Mesenchymal stem cell (in vitro differentiated cells and primary cell): ENCODE measurements around the gene PDGFRA.

Source experiments
- DNase-seq: peaks from one replicate; pipeline ENCODE4 v3.0.0-alpha.2; 2013
- H2AFZ ChIP-seq: one replicate; pipeline ENCODE4 v1.6.1; 2013; ENCODE audit warnings: low read depth, mild to moderate bottlenecking, control low read depth, inconsistent platforms, low read length, moderate library complexity
- H2AK5ac ChIP-seq: 2 replicates; pipeline ENCODE4 v1.6.1; 2013; ENCODE audit warnings: low read length, moderate library complexity, mild to moderate bottlenecking, inconsistent platforms; ENCODE audit not compliant: severe bottlenecking
- H2BK120ac ChIP-seq: one replicate; pipeline ENCODE4 v1.6.1; 2013; ENCODE audit warnings: low read depth, mild to moderate bottlenecking, inconsistent platforms, low read length, moderate library complexity
- H2BK12ac ChIP-seq, 2 experiments: one replicate each; pipeline ENCODE4 v1.6.1; 2013; ENCODE audit warnings: inconsistent platforms in 2 of 2, low read length in 2 of 2, mild to moderate bottlenecking in 2 of 2, moderate library complexity in 2 of 2, control low read depth in 1 of 2
- H2BK15ac ChIP-seq: one replicate; pipeline ENCODE4 v1.6.1; 2013; ENCODE audit warnings: mild to moderate bottlenecking, low read depth, inconsistent platforms; ENCODE audit not compliant: poor library complexity, severe bottlenecking
- H2BK5ac ChIP-seq: 2 replicates; pipeline ENCODE4 v1.6.1; 2013; ENCODE audit warnings: low read depth, mild to moderate bottlenecking, low read length, control low read depth, inconsistent platforms; ENCODE audit not compliant: poor library complexity, severe bottlenecking
- H3K14ac ChIP-seq, 2 experiments: one replicate each; pipeline ENCODE4 v1.6.1; 2013; ENCODE audit warnings: inconsistent platforms in 2 of 2, low read length in 2 of 2, control low read depth in 1 of 2, mild to moderate bottlenecking in 1 of 2, moderate library complexity in 1 of 2
- H3K18ac ChIP-seq, 2 experiments: one replicate each; pipeline ENCODE4 v1.6.1; 2013; ENCODE audit warnings: inconsistent platforms in 2 of 2, low read length in 2 of 2, control low read depth in 1 of 2, low read depth in 1 of 2, mild to moderate bottlenecking in 1 of 2
- H3K23ac ChIP-seq, 2 experiments: one replicate each; pipeline ENCODE4 v1.6.1; 2013; ENCODE audit warnings: inconsistent platforms in 2 of 2, low read length in 2 of 2, mild to moderate bottlenecking in 2 of 2, moderate library complexity in 2 of 2, control low read depth in 1 of 2
- H3K27ac ChIP-seq: 2 replicates; pipeline ENCODE4 v1.5.1; 2013; ENCODE audit warnings: mild to moderate bottlenecking, moderate library complexity, low read length, control low read depth, inconsistent platforms; ENCODE audit not compliant: poor library complexity, severe bottlenecking
- H3K27me3 ChIP-seq, 2 experiments: 2 replicates each; pipeline versions ENCODE4 v1.6.1 to v1.7.0; 2013; ENCODE audit warnings: low read length in 2 of 2, mild to moderate bottlenecking in 2 of 2, moderate library complexity in 2 of 2, control low read depth in 1 of 2, inconsistent platforms in 1 of 2; ENCODE audit not compliant: control insufficient read depth in 1 of 2, insufficient read depth in 1 of 2
- H3K36me3 ChIP-seq, 2 experiments: 2 replicates each; pipeline versions ENCODE4 v1.6.1 to v1.7.0; 2013; ENCODE audit warnings: low read length in 2 of 2, control low read depth in 1 of 2, inconsistent platforms in 1 of 2, low read depth in 1 of 2, mild to moderate bottlenecking in 1 of 2; ENCODE audit not compliant: insufficient read depth in 2 of 2, control insufficient read depth in 1 of 2
- H3K4ac ChIP-seq, 2 experiments: one replicate each; pipeline ENCODE4 v1.6.1; 2013; ENCODE audit warnings: inconsistent platforms in 2 of 2, low read length in 2 of 2, mild to moderate bottlenecking in 2 of 2, moderate library complexity in 2 of 2, control low read depth in 1 of 2, low read depth in 1 of 2
- H3K4me1 ChIP-seq: 2 replicates; pipeline ENCODE4 v1.6.1; 2013; ENCODE audit warnings: low read depth, low read length, control low read depth; ENCODE audit not compliant: control insufficient read depth, insufficient read depth
- H3K4me2 ChIP-seq: 2 replicates; pipeline ENCODE4 v1.6.1; 2013; ENCODE audit warnings: low read length, mild to moderate bottlenecking, inconsistent platforms; ENCODE audit not compliant: poor library complexity, severe bottlenecking
- H3K4me3 ChIP-seq, 2 experiments: 2 replicates each; pipeline versions ENCODE4 v1.5.1 to v1.7.0; 2013; ENCODE audit warnings: low read length in 2 of 2, mild to moderate bottlenecking in 2 of 2, control low read depth in 1 of 2, low read depth in 1 of 2; ENCODE audit not compliant: insufficient read depth in 1 of 2
- H3K79me1 ChIP-seq: replicated peaks from 2 replicates; pipeline ENCODE4 v1.6.1; 2013; ENCODE audit warnings: mild to moderate bottlenecking, control low read depth, low read length, inconsistent platforms; ENCODE audit not compliant: poor library complexity, severe bottlenecking
- H3K9ac ChIP-seq: 2 replicates; pipeline ENCODE4 v1.7.0; 2013; ENCODE audit warnings: mild to moderate bottlenecking, low read length, moderate library complexity
- H3K9me3 ChIP-seq: 2 replicates; pipeline ENCODE4 v1.7.0; 2013; ENCODE audit warnings: mild to moderate bottlenecking, low read length; ENCODE audit not compliant: control insufficient read depth
- H4K8ac ChIP-seq: one replicate; pipeline ENCODE4 v1.6.1; 2013; ENCODE audit warnings: inconsistent platforms, mild to moderate bottlenecking, low read length, moderate library complexity
- H4K91ac ChIP-seq: one replicate; pipeline ENCODE4 v1.6.1; 2013; ENCODE audit warnings: mild to moderate bottlenecking, low read length, inconsistent platforms
- WGBS: methylation state at CpG from one replicate; pipeline ENCODE4 v1.1.7; 2013; ENCODE audit warnings: mixed read lengths; 5-methylcytosine and 5-hydroxymethylcytosine counted together

Gene PDGFRA

DNA sequence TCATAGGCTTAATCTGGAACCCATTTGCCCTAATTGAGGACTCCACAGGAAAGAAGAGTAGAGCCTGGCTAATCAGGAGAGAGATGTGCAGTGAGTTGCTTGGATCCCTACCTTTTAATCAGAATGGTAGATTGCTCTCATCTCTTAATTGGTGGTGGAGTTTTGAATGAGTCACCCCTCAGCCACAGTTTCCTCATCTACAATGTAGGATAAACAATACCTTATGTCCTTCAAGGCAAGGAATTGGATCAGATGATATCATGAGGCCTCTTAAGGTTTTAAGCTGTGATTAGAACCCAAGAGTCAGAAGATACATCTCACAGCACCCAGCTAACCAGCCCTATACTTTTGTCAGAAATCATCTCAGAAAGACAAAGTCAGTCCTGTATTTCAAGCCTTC is 39.1 kb downstream of the PDGFRA start:
- Histone ChIP-seq H4K91ac (no peak overlapping the region), H3K9me3 (no peaks in the 10 kb centered on the region), H3K27me3 (no peaks in the 10 kb centered on the region), H2BK15ac (no peak overlapping the region), H3K27ac (no peak overlapping the region), H3K79me1 (no peaks in the 10 kb centered on the region), H3K4me2 (no peak overlapping the region), H3K4ac (no peak overlapping the region), H2AFZ (no peak overlapping the region), H2BK12ac (no peak overlapping the region), H3K36me3 (peaks cover 0 to 97% of the 10 kb centered on the region in 2 experiments), H2AK5ac (no peak overlapping the region), H4K8ac (no peak overlapping the region), H3K23ac (no peak overlapping the region), H3K14ac (no peak overlapping the region), H2BK5ac (no peak overlapping the region), H2BK120ac (no peak overlapping the region), H3K4me3 (no peak overlapping the region), H3K4me1 (no peaks in the 10 kb centered on the region), H3K9ac (peak overlapping the region; percentile 51), H3K18ac (no peak overlapping the region)
- DNase-seq: peak; percentile 56

DNA sequence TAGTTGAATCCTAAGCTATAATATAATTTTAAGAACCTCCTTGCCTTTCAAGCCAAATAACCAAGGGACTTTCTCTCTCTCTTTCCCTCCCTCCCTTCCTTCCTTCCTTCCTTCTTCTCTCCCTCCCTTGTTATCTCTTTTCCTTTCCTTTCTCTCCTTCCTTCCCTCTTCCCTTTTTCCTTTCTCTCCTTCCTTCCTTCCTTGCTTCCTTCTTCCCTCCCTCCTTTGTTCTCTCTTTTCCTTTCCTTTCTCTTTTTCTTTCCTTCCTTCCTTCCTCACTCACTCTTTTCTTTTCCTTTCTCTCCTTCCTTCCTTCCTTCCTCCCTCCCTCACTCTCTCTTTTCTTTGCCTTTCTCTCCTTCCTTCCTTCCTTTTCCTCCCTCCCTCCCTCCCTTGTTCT is 42.4 kb downstream of the PDGFRA start:
- no peak overlapping the region for H3K14ac ChIP-seq
- DNase-seq: no peak
- no peak overlapping the region for H3K9ac ChIP-seq
- peaks cover 0 to 97% of the 10 kb centered on the region in 2 experiments for H3K36me3 ChIP-seq
- no peak overlapping the region for H4K8ac ChIP-seq
- H2AFZ ChIP-seq: no peak overlapping the region
- no peak overlapping the region for H2BK120ac ChIP-seq
- no peaks in the 10 kb centered on the region for H3K4me1 ChIP-seq
- no peaks in the 10 kb centered on the region for H3K9me3 ChIP-seq
- no peak overlapping the region for H3K27ac ChIP-seq
- no peak overlapping the region for H2AK5ac ChIP-seq
- no peak overlapping the region for H3K4me2 ChIP-seq
- H3K79me1 ChIP-seq: no peaks in the 10 kb centered on the region
- no peak overlapping the region for H2BK5ac ChIP-seq
- no peak overlapping the region for H3K18ac ChIP-seq
- no peak overlapping the region for H3K23ac ChIP-seq
- H2BK12ac ChIP-seq: no peak overlapping the region
- H3K4me3 ChIP-seq: no peak overlapping the region
- no peak overlapping the region for H4K91ac ChIP-seq
- H3K4ac ChIP-seq: no peak overlapping the region
- no peak overlapping the region for H2BK15ac ChIP-seq
- H3K27me3 ChIP-seq: no peaks in the 10 kb centered on the region

- Histone ChIP-seq H3K23ac (no peak overlapping the region), H3K18ac (no peak overlapping the region), H3K79me1 (no peaks in the 10 kb centered on the region), H2BK15ac (no peak overlapping the region), H2BK5ac (no peak overlapping the region), H3K4me2 (no peak overlapping the region), H2AFZ (no peak overlapping the region), H3K9ac (no peak overlapping the region), H2AK5ac (no peak overlapping the region), H3K4ac (no peak overlapping the region), H4K8ac (no peak overlapping the region), H3K4me1 (peaks cover 2% of the 10 kb centered on the region), H2BK120ac (no peak overlapping the region), H3K36me3 (peaks cover 0 to 97% of the 10 kb centered on the region in 2 experiments), H3K9me3 (no peaks in the 10 kb centered on the region), H3K4me3 (no peak overlapping the region), H3K27ac (no peak overlapping the region), H3K14ac (no peak overlapping the region), H3K27me3 (no peaks in the 10 kb centered on the region), H2BK12ac (no peak overlapping the region), H4K91ac (no peak overlapping the region)
- DNase-seq: no peak
- 95% methylated on average over 3 of the region's 3 CpGs for WGBS
Observed at GRCh38 chr4:54272051-54272450, 43.0 kb downstream of the PDGFRA start.

- WGBS: 100% methylated on average over 3 of the region's 3 CpGs
- no peak for DNase-seq
- no peak overlapping the region for H3K9ac ChIP-seq
- no peak overlapping the region for H3K14ac ChIP-seq
- H3K9me3 ChIP-seq: no peaks in the 10 kb centered on the region
- peaks cover 4% of the 10 kb centered on the region for H3K4me1 ChIP-seq
- no peak overlapping the region for H2BK15ac ChIP-seq
- no peak overlapping the region for H3K18ac ChIP-seq
- H3K4ac ChIP-seq: no peak overlapping the region
- peaks cover 0 to 97% of the 10 kb centered on the region in 2 experiments for H3K36me3 ChIP-seq
- no peak overlapping the region for H3K23ac ChIP-seq
- no peak overlapping the region for H2AK5ac ChIP-seq
- no peak overlapping the region for H2BK120ac ChIP-seq
- H2AFZ ChIP-seq: no peak overlapping the region
- no peak overlapping the region for H2BK12ac ChIP-seq
- no peak overlapping the region for H3K4me3 ChIP-seq
- no peaks in the 10 kb centered on the region for H3K79me1 ChIP-seq
- H4K91ac ChIP-seq: no peak overlapping the region
- no peak overlapping the region for H3K27ac ChIP-seq
- H4K8ac ChIP-seq: peak overlapping the region; percentile 67
- no peak overlapping the region for H3K4me2 ChIP-seq
- H2BK5ac ChIP-seq: no peak overlapping the region
- H3K27me3 ChIP-seq: no peaks in the 10 kb centered on the region
Observed at GRCh38 chr4:54274264-54274663, 45.2 kb downstream of the PDGFRA start.
